Immature natural killer cell (primary cell): ENCODE data around the gene PTF1A. TPM values are rescaled to one million over a fixed set of nuclear protein-coding genes. Genes with fewer than 3 reads are reported as not detected.

Source experiments
- DNase-seq, 3 donors: peaks; one replicate each; pipeline ENCODE4 v3.0.0; 2022; ENCODE audit warnings: mixed read lengths in 1 of 3
- H3K27ac Mint-ChIP-seq, 6 donors: one replicate each; pipeline ENCODE4 v1.8.0; 2020; ENCODE audit warnings: mixed read lengths in 6 of 6, mild to moderate bottlenecking in 5 of 6, inconsistent platforms in 4 of 6, moderate library complexity in 3 of 6
- H3K27me3 Mint-ChIP-seq, 3 donors: one replicate each; pipeline ENCODE4 v1.8.0; 2020 to 2021; ENCODE audit warnings: low read depth in 3 of 3, mild to moderate bottlenecking in 3 of 3, mixed read lengths in 3 of 3, moderate library complexity in 3 of 3, inconsistent platforms in 1 of 3
- H3K36me3 Mint-ChIP-seq, 3 donors: one replicate each; pipeline ENCODE4 v1.8.0; 2020; ENCODE audit warnings: mixed read lengths in 3 of 3, inconsistent platforms in 2 of 3, mild to moderate bottlenecking in 2 of 3
- H3K4me1 Mint-ChIP-seq, 2 donors: one replicate each; pipeline ENCODE4 v1.8.0; 2020; ENCODE audit warnings: inconsistent platforms in 2 of 2, mild to moderate bottlenecking in 2 of 2, mixed read lengths in 2 of 2, moderate library complexity in 1 of 2
- H3K4me3 Mint-ChIP-seq, 5 donors: one replicate each; pipeline ENCODE4 v1.8.0; 2020; ENCODE audit warnings: mild to moderate bottlenecking in 5 of 5, mixed read lengths in 5 of 5, inconsistent platforms in 3 of 5, moderate library complexity in 3 of 5
- H3K9me3 Mint-ChIP-seq, 6 donors: one replicate each; pipeline ENCODE4 v1.8.0; 2020; ENCODE audit warnings: mild to moderate bottlenecking in 6 of 6, mixed read lengths in 6 of 6, inconsistent platforms in 4 of 6, moderate library complexity in 3 of 6
- polyA plus RNA-seq, 3 donors: library from polyadenylated mRNA; unstranded; fragments of 300-500 nt; fragmentation: Illumina TruSeq; gene quantifications; one replicate each; pipeline ENCODE4 v1.2.3, GENCODE V29; 2021

Gene PTF1A
- polyA plus RNA-seq, 3 donors from 2014 or later = not detected

DNA sequence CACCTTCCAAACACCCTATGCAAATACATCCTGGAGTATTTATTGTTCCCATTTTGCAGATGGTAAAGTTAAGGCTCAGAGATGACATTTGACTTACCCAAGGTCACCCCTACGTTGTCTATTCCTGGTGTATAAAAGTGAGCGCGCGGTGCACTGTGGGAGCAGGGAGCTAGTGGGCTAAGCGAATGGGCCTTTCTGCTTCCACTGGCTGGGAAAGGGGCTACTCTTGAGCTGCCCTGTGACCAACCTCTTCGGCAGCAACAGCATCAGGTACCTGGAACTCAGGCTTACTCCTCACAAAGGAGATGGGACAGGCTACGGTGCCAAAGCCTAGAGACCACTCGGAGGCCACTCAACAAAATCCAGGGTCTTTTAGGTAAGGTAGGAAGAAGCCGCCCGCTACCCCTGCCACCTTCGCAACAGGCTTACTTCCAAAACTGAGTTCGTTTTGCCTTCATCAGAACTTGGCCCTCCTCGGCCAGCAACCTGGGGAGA lies 2.4 kb downstream of the PTF1A start:
- Mint-ChIP-seq H3K4me3 (no peak overlapping the region), H3K4me1 (no peaks in the 10 kb centered on the region), H3K9me3 (no peaks in the 10 kb centered on the region), H3K36me3 (peaks cover 0 to 4% (median 0%) of the 10 kb centered on the region in 3 donors), H3K27ac (no peak overlapping the region), H3K27me3 (peaks cover 18 to 33% (median 24%) of the 10 kb centered on the region in 3 donors)
- DNase-seq = no peak

DNA sequence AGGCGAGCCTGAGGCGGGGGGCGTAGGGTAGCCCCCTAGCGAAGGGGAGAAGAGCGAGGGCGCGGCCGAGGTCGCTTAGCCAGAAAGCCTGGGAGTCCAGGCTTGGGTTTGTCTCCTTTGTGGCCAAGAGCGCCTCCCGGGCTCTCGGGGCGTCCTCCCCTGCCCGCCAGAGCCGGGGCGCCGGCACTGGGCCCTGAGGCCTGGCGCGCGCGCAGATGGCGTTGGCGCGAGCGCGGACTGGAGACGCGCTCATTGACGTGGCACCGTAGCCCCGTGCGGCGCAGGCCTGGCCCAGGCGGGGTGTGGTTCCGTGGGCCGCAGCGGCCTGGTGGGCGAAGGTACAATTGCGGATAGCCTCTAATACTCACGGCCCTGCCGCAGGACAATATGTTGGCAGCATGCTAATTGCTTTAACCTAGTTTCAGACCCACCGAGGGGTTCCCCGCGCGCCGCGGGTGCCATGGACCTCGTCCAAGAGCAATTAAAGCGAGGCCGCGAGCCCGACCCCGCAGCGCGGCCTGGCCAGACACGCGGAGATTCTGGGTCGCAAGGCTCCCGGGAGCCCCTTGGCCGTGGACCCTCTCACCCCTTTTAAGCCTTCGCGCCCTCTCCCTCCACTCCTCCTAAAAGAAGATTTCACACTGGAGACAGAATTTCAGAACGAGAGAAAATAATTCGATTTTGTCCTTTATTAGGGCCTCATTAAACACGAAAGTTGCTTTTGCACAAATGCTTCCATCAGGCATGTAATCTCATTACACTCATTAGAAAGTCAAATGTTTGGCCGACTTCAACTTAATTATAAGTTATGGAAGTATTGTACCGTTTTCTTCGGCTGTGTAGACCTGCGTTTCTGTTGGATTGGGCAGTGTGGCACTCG lies 3.1 kb downstream of the PTF1A start:
- H3K9me3 Mint-ChIP-seq = no peaks in the 10 kb centered on the region
- H3K4me1 Mint-ChIP-seq = peaks cover 0 to 1% of the 10 kb centered on the region in 2 donors
- H3K27me3 Mint-ChIP-seq = peaks cover 21 to 33% (median 23%) of the 10 kb centered on the region in 3 donors
- H3K27ac Mint-ChIP-seq = no peak overlapping the region
- peaks cover 0 to 4% (median 0%) of the 10 kb centered on the region in 3 donors for H3K36me3 Mint-ChIP-seq
- no peak for DNase-seq
- H3K4me3 Mint-ChIP-seq = no peak overlapping the region

DNA sequence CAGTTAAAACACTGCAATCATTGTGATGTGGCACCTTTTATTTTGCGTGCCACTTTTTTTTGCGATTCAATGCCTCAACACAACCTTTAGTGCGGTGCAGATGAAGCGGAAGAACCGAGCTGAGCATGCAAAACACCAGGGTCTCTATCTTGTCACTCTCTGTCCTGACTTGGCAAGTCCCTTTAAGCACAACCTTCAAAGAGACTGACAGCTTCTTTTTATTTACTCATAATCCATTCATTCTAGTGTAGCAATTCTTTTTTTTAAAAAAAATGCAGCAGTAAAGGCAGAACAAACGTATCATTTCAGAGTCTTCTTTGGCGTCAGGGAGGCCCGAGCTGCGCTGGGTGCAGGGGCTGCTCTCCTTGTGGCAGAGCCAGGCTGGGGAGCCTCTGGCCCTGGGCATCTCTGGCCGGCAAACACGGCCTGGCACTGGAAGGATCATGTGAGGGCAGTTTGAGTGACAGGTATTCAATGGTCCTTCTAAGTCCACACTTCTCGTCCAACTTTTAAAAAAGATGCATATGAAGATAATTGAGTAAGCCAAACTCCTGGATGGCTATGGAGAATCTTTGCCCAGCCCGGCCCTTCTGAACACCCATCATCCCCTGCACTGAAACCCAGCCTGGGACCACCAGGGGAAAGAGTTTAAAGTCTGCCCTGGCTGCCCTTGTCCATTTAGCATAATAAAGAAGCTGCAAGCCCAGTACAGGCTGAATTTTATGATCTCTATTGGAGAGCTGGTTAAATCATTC lies 3.9 kb downstream of the PTF1A start:
- Mint-ChIP-seq H3K4me3 (no peak overlapping the region), H3K27me3 (peaks cover 15 to 35% (median 21%) of the 10 kb centered on the region in 3 donors), H3K27ac (no peak overlapping the region), H3K36me3 (peaks cover 0 to 4% (median 0%) of the 10 kb centered on the region in 3 donors), H3K9me3 (no peaks in the 10 kb centered on the region), H3K4me1 (peaks cover 0 to 1% of the 10 kb centered on the region in 2 donors)
- DNase-seq = no peak

DNA sequence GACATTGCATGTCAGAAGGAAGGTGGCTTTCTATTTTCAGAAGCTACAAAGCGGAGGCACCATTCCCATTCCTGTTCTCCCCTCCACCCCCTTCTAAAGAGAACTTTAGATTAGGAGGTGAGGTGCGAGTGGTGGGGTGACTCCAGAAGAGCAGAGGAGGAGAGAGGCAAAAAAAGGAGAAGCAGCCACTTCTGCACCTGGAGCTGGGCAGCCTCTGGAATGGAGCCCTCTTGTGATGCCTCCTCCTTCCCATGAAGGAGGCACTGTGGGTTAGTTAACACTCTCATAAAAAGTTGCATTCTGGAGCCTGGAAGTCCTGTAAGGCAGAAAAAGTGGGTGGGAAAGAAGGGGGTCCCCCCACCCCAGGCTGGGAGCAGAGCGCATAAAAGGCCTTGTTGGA lies 4.8 kb downstream of the PTF1A start:
- Mint-ChIP-seq H3K36me3 (peaks cover 0 to 4% (median 0%) of the 10 kb centered on the region in 3 donors), H3K27me3 (peaks cover 18 to 37% (median 21%) of the 10 kb centered on the region in 3 donors), H3K9me3 (no peaks in the 10 kb centered on the region), H3K27ac (no peak overlapping the region), H3K4me3 (no peak overlapping the region), H3K4me1 (peaks cover 0 to 1% of the 10 kb centered on the region in 2 donors)
- no peak for DNase-seq

DNA sequence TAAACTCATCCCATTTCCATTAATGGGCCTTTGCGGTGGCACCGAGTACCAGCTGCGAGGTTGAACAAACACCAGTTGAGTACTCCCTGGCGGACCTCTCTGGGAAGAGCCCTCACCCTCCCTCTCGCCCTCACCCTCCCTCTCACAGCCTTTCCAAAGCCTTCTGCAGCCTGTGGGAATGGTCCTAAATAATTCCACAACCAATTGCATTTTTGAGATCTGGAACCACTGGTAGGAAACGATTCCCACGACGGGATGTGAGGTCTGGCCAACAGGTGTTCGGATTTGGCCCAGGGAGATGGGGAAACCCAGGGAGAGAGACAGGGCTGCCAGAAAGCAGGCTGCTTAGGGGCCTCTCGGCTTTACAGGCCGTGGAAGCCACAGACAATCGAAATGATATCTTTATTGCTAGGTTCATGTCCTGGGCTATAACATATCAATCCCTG lies 5.3 kb downstream of the PTF1A start:
- Mint-ChIP-seq H3K27ac (no peak overlapping the region), H3K4me1 (peaks cover 0 to 1% of the 10 kb centered on the region in 2 donors), H3K27me3 (peaks cover 21 to 39% (median 23%) of the 10 kb centered on the region in 3 donors), H3K9me3 (no peaks in the 10 kb centered on the region), H3K4me3 (no peak overlapping the region), H3K36me3 (peaks cover 0 to 4% (median 0%) of the 10 kb centered on the region in 3 donors)
- no peak for DNase-seq

DNA sequence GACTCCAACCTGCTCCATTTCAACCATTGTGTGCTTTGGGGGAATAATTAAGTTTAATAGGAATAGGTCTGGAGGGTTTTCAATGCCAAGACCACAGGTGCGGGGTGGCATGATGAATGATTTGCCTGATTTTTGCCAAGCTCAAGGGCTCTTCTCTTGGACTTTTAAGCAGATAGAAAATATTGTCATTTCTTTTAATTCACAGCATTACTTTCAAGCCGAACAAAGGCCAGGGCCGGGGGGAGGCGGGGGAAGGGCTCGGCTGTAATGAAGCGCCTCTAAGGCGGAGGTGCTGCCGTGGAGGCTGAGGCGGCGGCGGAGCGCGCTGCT lies 6.5 kb downstream of the PTF1A start:
- no peak for DNase-seq
- Mint-ChIP-seq H3K27ac (no peak overlapping the region), H3K4me1 (peaks cover 0 to 1% of the 10 kb centered on the region in 2 donors), H3K4me3 (no peak overlapping the region), H3K36me3 (peaks cover 0 to 2% (median 0%) of the 10 kb centered on the region in 3 donors), H3K27me3 (peaks cover 20 to 36% (median 21%) of the 10 kb centered on the region in 3 donors), H3K9me3 (no peaks in the 10 kb centered on the region)

DNA sequence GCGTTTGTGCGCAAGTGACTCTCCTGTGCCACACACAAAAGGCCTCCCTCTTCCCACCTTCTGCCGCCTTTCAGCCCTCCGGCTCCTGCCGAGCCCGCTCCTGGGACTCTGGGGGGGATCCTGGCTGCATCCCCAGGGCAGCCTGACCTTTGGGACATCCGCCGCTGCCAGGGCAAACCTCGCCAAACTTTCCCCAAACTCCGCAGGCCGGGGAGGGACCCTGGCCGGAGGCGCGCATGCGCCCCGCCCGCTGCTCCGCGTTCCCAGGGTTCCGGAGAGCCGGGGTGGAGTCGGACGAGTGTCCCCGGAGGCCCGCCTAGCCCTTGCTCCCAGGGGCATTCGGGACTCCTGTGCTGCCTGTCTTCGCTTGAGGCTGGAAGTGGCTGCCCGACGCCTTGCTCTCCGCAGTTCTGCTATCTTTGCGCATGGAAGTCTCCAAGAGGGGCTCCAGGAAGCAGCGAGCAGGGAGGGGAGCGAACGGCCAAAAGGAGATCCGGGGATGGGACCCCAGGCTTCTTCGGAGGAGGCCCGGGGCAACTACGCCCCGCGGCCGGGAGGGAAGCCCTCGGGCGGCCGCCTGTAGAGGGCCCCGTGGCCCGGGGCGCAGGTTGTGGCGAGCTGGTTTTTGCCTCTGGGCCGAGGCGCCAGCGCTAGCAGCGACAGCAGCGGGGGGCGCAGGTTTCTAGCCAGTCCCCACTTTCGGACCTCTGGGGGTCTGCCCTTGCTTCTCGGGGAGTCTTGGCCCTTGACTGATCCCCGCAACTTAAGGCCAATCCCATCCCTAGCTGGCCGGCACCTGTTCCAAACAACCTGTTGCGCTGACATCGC lies 7.0 kb downstream of the PTF1A start:
- no peaks in the 10 kb centered on the region for H3K36me3 Mint-ChIP-seq
- no peak overlapping the region for H3K27ac Mint-ChIP-seq
- no peak for DNase-seq
- peaks cover 0 to 1% of the 10 kb centered on the region in 2 donors for H3K4me1 Mint-ChIP-seq
- H3K4me3 Mint-ChIP-seq = no peak overlapping the region
- no peaks in the 10 kb centered on the region for H3K9me3 Mint-ChIP-seq
- H3K27me3 Mint-ChIP-seq = peaks cover 18 to 35% (median 19%) of the 10 kb centered on the region in 3 donors

DNA sequence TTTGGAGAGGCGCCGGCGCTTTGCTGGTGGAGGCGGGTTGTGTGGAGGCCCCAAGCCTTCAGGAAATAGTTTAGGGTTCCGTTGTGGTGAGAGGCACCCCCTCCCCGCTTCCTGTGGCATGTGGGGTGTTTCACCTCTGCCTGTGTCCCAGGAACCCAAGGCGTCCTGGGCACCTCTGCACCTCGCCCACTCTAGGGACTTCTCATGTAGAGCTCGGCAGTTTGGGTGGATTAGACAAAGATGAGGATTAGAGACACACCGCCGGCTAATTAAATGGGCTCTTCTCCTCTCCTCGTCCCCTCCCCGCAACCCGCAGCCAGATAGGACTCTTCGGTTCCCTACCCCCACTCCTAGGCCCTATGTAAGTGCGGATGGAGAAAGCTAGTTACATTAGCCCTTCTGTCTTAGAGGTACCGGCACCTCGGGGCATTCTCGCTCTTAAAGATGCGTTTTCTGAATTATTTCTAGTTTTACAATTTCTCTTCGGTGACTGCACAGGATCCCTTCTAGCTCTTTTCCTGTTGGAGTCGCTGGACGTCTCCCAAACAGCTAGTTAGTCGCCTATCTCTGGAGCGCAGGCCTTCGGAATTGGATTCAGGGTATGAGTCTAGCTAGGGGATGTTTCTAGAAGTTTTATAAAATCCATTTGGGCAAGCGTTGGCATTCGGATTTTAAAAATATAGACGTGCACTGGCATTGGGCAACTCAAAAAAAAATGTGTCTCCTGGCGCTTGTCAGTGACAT lies 7.8 kb downstream of the PTF1A start:
- Mint-ChIP-seq H3K4me3 (peak overlapping the region in 1 of 5 donors; percentile 27), H3K36me3 (no peaks in the 10 kb centered on the region), H3K27me3 (peaks cover 22 to 37% (median 22%) of the 10 kb centered on the region in 3 donors), H3K27ac (no peak overlapping the region), H3K4me1 (peaks cover 0 to 1% of the 10 kb centered on the region in 2 donors), H3K9me3 (no peaks in the 10 kb centered on the region)
- no peak for DNase-seq

DNA sequence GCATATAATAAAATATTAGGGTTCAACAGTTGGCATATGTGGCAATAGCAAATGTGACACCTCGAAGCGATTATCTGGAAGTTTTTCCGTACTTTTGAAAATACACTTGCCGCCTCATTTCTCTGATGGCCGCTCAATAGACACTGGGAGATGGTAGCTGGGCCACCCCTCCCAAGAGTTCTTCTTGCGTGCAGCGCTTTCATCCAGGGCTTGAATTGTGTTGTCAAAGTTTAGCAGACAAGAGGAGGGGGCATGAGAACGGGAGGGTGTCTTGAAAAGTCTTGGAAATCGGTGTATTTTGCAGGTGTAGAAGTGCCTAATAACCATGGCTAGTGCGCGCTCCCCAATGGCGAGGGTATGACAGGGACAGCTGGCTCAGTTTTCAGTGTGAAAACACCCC lies 8.5 kb downstream of the PTF1A start:
- no peak overlapping the region for H3K4me3 Mint-ChIP-seq
- no peaks in the 10 kb centered on the region for H3K36me3 Mint-ChIP-seq

DNA sequence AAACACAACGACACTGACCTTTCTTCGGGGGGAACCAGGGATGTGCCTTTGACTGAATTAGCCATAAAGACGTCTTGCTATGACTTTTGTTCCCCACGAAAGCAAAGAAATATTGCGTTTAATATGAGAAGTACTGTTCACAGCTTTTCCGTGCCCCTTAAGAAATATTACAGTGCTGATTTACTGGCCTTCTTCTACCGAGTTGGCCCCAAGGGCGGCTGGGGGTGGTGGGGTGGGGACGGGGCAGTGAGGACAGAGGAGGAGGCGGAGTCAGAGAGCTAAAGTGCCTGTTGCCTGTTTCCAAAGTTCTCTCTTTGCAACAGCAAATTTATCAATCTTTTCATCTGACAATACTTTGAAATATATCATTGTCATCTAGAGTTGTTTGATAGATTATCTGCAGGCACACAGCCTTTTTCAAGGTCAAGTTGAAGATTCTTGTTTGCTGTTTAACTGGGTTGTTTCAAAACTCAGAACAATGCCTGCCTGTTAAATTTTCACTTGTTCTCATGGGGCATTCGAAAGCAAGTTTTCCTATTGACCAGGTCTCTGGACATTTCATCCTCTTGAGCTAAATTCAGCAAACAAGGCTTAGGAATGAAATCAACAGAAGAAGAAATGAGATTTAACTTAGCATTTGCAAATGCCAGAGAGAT lies 9.0 kb downstream of the PTF1A start:
- H3K27ac Mint-ChIP-seq = no peak overlapping the region
- peaks cover 21 to 36% (median 22%) of the 10 kb centered on the region in 3 donors for H3K27me3 Mint-ChIP-seq
- H3K9me3 Mint-ChIP-seq = no peaks in the 10 kb centered on the region
- H3K4me3 Mint-ChIP-seq = no peak overlapping the region
- no peaks in the 10 kb centered on the region for H3K36me3 Mint-ChIP-seq
- no peak for DNase-seq
- H3K4me1 Mint-ChIP-seq = peaks cover 0 to 1% of the 10 kb centered on the region in 2 donors

More for the DNA sequence above, 8.5 kb downstream of the PTF1A start:
- no peaks in the 10 kb centered on the region for H3K9me3 Mint-ChIP-seq
- peaks cover 0 to 1% of the 10 kb centered on the region in 2 donors for H3K4me1 Mint-ChIP-seq
- H3K27me3 Mint-ChIP-seq = peaks cover 21 to 37% (median 22%) of the 10 kb centered on the region in 3 donors
- no peak overlapping the region for H3K27ac Mint-ChIP-seq
- no peak for DNase-seq

DNA sequence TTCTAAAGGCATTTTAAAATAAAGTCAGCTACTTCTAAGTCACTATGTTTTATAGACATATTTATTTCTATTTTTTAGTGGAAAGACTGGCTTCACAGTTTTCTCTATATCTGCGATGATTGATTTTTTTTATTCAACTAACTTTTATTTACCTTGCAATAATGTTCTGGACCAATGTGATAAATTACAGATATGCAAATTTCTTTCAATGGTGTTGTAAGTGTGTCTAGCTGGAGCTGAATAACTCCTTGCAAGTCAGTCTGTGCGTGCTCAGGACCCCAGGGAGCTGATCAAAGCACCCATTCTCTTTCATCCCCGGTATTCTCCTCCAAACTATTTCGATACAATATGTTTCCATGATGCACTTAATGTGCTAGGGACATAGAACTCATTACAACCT lies 9.7 kb downstream of the PTF1A start:
- DNase-seq = no peak
- peaks cover 17 to 29% (median 18%) of the 10 kb centered on the region in 3 donors for H3K27me3 Mint-ChIP-seq
- no peaks in the 10 kb centered on the region for H3K9me3 Mint-ChIP-seq
- H3K4me1 Mint-ChIP-seq = peaks cover 0 to 1% of the 10 kb centered on the region in 2 donors
- no peaks in the 10 kb centered on the region for H3K36me3 Mint-ChIP-seq
- no peak overlapping the region for H3K4me3 Mint-ChIP-seq
- H3K27ac Mint-ChIP-seq = no peak overlapping the region

DNA sequence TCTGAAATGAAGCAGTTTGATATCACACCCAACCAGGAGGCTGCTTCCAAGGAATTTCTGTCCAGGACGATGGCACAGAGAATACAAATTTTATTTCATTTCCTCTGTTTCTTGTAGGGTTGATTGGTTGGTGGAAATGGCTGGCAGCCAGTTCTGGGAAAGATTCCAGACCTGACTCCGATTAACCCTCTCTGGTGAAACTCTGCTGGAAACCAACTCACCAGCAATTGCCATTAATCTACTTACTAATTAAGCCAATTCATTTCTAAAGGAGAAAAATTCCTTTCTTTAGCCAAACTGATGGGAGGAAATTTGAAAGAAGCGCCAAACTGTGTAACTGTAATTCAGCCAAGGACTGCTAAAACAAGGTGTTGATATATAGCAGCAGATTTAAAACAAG lies 10.7 kb downstream of the PTF1A start:
- no peak for DNase-seq
- Mint-ChIP-seq H3K9me3 (no peaks in the 10 kb centered on the region), H3K36me3 (no peaks in the 10 kb centered on the region), H3K4me1 (peaks cover 0 to 1% of the 10 kb centered on the region in 2 donors), H3K27me3 (peaks cover 16 to 28% (median 17%) of the 10 kb centered on the region in 3 donors), H3K27ac (no peak overlapping the region), H3K4me3 (no peak overlapping the region)
